NT2/D1 (cell line): Measurements from ENCODE around the gene TSHR.

Experiments used
- DNase-seq: peaks from one replicate; pipeline ENCODE4 v3.0.0-alpha.2; 2011; ENCODE audit warnings: low read depth, low spot score
- H3K27me3 ChIP-seq: 2 replicates; pipeline ENCODE4 v1.6.0; 2011; ENCODE audit warnings: mild to moderate bottlenecking; ENCODE audit not compliant: insufficient read length, insufficient read depth
- H3K36me3 ChIP-seq: 2 replicates; pipeline ENCODE4 v1.6.1; 2011; ENCODE audit warnings: mild to moderate bottlenecking, low read length, mixed read lengths; ENCODE audit not compliant: insufficient read depth, insufficient read length
- H3K4me1 ChIP-seq: 2 replicates; pipeline ENCODE4 v1.5.1; 2011; ENCODE audit not compliant: insufficient read depth, insufficient read length
- H3K4me3 ChIP-seq: 2 replicates; pipeline ENCODE4 v1.5.1; 2011; ENCODE audit warnings: low read depth; ENCODE audit not compliant: insufficient read length
- H3K9ac ChIP-seq: 2 replicates; pipeline ENCODE4 v1.6.0; 2011; ENCODE audit warnings: low read depth; ENCODE audit not compliant: insufficient read length
- H3K9me3 ChIP-seq: 2 replicates; pipeline ENCODE4 v1.5.1; 2011; ENCODE audit warnings: mild to moderate bottlenecking, low read length; ENCODE audit not compliant: insufficient read depth
- SUZ12 ChIP-seq: IDR thresholded peaks from 2 replicates; pipeline ENCODE4 v1.6.1; 2011; ENCODE audit not compliant: insufficient read length, insufficient read depth; ENCODE audit errors: extremely low read depth
- YY1 ChIP-seq: IDR thresholded peaks from 2 replicates; pipeline ENCODE4 v1.6.1; 2011; ENCODE audit not compliant: insufficient read length, insufficient read depth
- ZNF274 ChIP-seq: IDR thresholded peaks from 2 replicates; pipeline ENCODE4 v1.6.1; 2011; ENCODE audit warnings: mild to moderate bottlenecking, low read depth, low read length

Gene TSHR

DNA sequence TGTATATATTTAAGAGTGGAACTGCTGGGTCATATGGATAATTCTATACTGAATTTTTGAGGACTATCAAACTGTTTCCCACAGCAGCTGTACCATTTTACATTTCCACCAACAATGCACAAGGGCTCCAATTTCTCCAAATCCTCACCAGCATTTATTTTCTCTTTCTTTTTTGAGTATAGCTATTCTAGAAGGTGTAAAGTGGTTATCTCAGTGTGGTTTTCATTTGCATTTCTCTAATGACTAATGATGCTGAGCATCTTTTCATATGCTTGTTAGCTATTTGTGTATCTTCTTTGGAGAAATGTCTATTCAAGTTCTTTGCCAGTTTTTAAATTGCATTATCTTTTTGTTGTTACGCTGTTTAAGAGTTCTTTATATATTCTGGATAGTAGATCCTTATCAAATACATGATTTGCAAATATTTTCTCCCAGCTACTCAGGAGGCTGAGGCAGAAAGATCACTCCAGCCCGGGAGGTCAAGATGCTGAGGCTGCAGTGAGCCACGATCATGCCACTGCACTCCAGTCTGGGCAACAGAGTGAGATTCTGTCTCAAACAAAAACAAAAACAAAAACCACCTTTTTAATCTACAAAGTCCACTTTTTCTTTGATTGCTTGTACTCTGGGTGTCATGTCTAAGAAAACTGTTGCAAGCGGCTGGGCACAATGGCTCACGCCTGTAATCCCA, 232.6 kb downstream of the TSHR start:
- Histone ChIP-seq H3K36me3 (peaks cover 46% of the 10 kb centered on the region), H3K4me1 (no peaks in the 10 kb centered on the region), H3K4me3 (no peak overlapping the region), H3K27me3 (no peaks in the 10 kb centered on the region), H3K9me3 (no peaks in the 10 kb centered on the region), H3K9ac (no peak overlapping the region)
- no peak for TF ChIP-seq SUZ12
- no peak for TF ChIP-seq ZNF274
- no peak for DNase-seq

DNA sequence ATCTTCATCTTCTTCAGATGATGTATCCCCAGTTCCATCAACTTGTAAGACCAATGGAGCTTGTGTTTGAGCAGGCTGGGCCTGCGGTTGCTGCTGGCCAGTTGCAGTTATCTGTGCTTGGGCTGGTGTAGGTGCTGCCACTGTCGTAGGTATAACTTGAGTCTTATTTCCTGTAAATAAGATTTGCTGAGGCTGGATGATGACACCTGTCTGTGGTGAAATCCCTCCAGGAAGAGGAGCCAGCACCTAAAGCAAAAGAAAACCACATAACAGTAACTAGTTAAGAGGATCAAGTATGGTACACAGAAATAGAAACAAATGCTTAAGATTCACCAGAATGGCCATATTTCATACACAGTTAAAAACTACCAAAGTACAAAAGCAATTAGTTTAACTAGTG, 237.2 kb downstream of the TSHR start:
- peaks cover 47% of the 10 kb centered on the region for H3K36me3 ChIP-seq

DNA sequence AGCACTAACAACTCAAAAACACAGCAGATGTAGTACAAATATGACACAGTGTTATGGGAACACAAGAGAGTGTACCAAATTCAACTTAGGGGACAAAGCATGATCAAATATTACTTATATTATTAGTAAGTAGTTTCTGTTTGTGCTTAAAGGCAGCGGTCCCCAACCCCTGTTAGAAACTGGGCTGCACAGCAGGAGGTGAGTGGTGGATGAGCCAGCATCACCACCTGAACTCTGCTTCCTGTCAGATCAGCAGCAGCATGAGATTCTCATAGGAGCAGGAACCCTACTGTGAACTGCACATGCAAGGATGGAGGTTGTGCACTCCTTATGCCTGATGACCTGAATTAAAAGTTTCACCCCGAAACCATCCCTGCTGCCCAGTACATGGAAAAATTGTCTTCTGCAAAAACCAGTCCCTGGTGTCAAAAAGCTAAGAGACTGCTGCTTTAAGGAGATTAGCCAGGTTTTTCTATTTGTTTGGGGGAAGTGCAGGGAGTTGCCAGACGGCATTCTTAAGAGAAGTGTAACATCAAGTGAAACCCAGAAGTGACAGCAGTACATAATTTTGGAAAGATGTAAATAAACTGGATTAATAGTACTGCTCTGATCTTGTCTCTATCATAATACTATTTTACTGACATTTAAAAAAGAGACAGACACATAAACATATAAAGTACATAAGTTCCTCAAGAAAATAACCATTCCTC, 238.7 kb downstream of the TSHR start:
- Histone ChIP-seq H3K9me3 (no peaks in the 10 kb centered on the region), H3K4me1 (no peaks in the 10 kb centered on the region), H3K9ac (no peak overlapping the region), H3K36me3 (peaks cover 42% of the 10 kb centered on the region), H3K4me3 (no peak overlapping the region), H3K27me3 (no peaks in the 10 kb centered on the region)
- DNase-seq, result no peak
- TF ChIP-seq ZNF274 (no peak), YY1 (no peak), SUZ12 (no peak)

More for the DNA sequence above, 237.2 kb downstream of the TSHR start:
- Histone ChIP-seq H3K9me3 (no peaks in the 10 kb centered on the region), H3K4me1 (no peaks in the 10 kb centered on the region), H3K4me3 (no peak overlapping the region), H3K9ac (no peak overlapping the region), H3K27me3 (no peaks in the 10 kb centered on the region)
- DNase-seq, result no peak
- TF ChIP-seq SUZ12, result no peak
- TF ChIP-seq ZNF274, result no peak
- no peak for TF ChIP-seq YY1
